HCT116 (cell line): ENCODE data around the gene SLC7A1.

Experiments used
- EZH2phosphoT487 ChIP-seq: fragments of 200-600 bp; IDR thresholded peaks from 2 replicates; pipeline ENCODE4 v1.6.1; 2018; ENCODE audit warnings: antibody characterized with exemption, borderline replicate concordance
- POLR2A ChIP-seq: IDR thresholded peaks from 2 replicates; pipeline ENCODE4 v1.7.0; 2011; ENCODE audit warnings: borderline replicate concordance; ENCODE audit not compliant: insufficient read depth, insufficient read length; ENCODE audit errors: extremely low read depth
- POLR2AphosphoS5 ChIP-seq: IDR thresholded peaks from 2 replicates; pipeline ENCODE4 v1.6.1; 2011; ENCODE audit warnings: mild to moderate bottlenecking, low read depth, low read length, moderate library complexity
- RAD21 ChIP-seq: IDR thresholded peaks from 2 replicates; pipeline ENCODE4 v1.6.1; 2012; ENCODE audit warnings: low read depth, mild to moderate bottlenecking
- SIN3A ChIP-seq: IDR thresholded peaks from 2 replicates; pipeline ENCODE4 v1.6.1; 2012; ENCODE audit warnings: low read depth
- ZNF274 ChIP-seq: fragments of 200-500 bp; sonication (Bioruptor generic); IDR thresholded peaks from 2 replicates; pipeline ENCODE4 v1.6.1; 2014; ENCODE audit warnings: mild to moderate bottlenecking, low read depth, low read length, inconsistent platforms
- TF ChIP-seq, protein P1 (sequence below), 3 experiments: fragments of 200-600 bp in 1 of 3; sonication (generic) in 1 of 3; IDR thresholded peaks in 2 of 3; conservative IDR thresholded peaks in 1 of 3; 2 replicates each; pipeline ENCODE4 v1.5.1; 2012 to 2017; ENCODE audit warnings: low read depth in 2 of 3, low read length in 2 of 3, antibody characterized with exemption in 1 of 3, borderline replicate concordance in 1 of 3, control low read depth in 1 of 3, mild to moderate bottlenecking in 1 of 3, mixed read lengths in 1 of 3, mixed run types in 1 of 3, moderate library complexity in 1 of 3; ENCODE audit not compliant: insufficient read depth in 1 of 3
- TF ChIP-seq, protein P2 (sequence below): IDR thresholded peaks from 2 replicates; pipeline ENCODE4 v1.6.1; 2012; ENCODE audit warnings: low read depth
- TF ChIP-seq, protein P3 (sequence below): IDR thresholded peaks from 2 replicates; pipeline ENCODE4 v1.6.1; 2012

DNA sequence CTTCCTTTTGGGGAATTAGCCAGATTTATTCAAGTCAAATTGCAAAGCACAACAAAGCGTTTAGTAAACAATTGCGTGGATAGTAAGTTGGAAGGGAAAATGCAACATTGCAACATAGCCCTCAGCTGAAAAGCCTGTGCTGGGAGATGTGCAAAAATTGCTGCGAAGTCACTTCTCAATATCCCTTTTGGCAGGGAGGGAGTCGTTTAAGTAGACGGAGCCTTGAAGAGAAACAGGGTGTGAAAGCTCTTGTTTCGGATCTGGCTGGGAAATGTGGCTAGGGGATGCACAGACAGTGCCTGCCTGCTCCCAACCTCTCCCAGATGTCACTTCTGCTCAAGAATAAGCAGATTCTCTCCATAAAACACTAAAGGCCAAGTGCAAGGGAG lies 56.8 kb downstream of the SLC7A1 start:
- TF ChIP-seq RAD21: no peak
- no peak for TF ChIP-seq POLR2AphosphoS5
- no peak for TF ChIP-seq POLR2A
- TF ChIP-seq, protein P1, sequence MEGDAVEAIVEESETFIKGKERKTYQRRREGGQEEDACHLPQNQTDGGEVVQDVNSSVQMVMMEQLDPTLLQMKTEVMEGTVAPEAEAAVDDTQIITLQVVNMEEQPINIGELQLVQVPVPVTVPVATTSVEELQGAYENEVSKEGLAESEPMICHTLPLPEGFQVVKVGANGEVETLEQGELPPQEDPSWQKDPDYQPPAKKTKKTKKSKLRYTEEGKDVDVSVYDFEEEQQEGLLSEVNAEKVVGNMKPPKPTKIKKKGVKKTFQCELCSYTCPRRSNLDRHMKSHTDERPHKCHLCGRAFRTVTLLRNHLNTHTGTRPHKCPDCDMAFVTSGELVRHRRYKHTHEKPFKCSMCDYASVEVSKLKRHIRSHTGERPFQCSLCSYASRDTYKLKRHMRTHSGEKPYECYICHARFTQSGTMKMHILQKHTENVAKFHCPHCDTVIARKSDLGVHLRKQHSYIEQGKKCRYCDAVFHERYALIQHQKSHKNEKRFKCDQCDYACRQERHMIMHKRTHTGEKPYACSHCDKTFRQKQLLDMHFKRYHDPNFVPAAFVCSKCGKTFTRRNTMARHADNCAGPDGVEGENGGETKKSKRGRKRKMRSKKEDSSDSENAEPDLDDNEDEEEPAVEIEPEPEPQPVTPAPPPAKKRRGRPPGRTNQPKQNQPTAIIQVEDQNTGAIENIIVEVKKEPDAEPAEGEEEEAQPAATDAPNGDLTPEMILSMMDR (IDR thresholded peaks at IDR 0.05 in 2 of 3, conservative IDR thresholded peaks at IDR 0.05 in 1 of 3; ENCODE audit: borderline replicate concordance in 1 of 3, insufficient read depth in 1 of 3, low read depth in 2 of 3, low read length in 2 of 3): no peak
- TF ChIP-seq SIN3A: no peak
- TF ChIP-seq, protein P2, sequence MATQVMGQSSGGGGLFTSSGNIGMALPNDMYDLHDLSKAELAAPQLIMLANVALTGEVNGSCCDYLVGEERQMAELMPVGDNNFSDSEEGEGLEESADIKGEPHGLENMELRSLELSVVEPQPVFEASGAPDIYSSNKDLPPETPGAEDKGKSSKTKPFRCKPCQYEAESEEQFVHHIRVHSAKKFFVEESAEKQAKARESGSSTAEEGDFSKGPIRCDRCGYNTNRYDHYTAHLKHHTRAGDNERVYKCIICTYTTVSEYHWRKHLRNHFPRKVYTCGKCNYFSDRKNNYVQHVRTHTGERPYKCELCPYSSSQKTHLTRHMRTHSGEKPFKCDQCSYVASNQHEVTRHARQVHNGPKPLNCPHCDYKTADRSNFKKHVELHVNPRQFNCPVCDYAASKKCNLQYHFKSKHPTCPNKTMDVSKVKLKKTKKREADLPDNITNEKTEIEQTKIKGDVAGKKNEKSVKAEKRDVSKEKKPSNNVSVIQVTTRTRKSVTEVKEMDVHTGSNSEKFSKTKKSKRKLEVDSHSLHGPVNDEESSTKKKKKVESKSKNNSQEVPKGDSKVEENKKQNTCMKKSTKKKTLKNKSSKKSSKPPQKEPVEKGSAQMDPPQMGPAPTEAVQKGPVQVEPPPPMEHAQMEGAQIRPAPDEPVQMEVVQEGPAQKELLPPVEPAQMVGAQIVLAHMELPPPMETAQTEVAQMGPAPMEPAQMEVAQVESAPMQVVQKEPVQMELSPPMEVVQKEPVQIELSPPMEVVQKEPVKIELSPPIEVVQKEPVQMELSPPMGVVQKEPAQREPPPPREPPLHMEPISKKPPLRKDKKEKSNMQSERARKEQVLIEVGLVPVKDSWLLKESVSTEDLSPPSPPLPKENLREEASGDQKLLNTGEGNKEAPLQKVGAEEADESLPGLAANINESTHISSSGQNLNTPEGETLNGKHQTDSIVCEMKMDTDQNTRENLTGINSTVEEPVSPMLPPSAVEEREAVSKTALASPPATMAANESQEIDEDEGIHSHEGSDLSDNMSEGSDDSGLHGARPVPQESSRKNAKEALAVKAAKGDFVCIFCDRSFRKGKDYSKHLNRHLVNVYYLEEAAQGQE: no peak
- no peak for TF ChIP-seq ZNF274
- TF ChIP-seq, protein P3, sequence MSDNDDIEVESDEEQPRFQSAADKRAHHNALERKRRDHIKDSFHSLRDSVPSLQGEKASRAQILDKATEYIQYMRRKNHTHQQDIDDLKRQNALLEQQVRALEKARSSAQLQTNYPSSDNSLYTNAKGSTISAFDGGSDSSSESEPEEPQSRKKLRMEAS: no peak
- TF ChIP-seq EZH2phosphoT487: no peak
